Activated effector memory CD4-positive, alpha-beta T cell treated with anti-CD3 and anti-CD28 coated beads, Interleukin-2, amount 50 U/mL, for 16 hours (primary cell): ENCODE results near the gene PGM5.
"Not testable (repeated sequence)": the region's sequence is repeated elsewhere in the genome, so short reads cannot be mapped to it uniquely, and the experiment has no call there.

Source experiments
- DNase-seq: peaks from one replicate; pipeline ENCODE4 v3.0.0-alpha.2; 2020

The PGM5 gene

DNA sequence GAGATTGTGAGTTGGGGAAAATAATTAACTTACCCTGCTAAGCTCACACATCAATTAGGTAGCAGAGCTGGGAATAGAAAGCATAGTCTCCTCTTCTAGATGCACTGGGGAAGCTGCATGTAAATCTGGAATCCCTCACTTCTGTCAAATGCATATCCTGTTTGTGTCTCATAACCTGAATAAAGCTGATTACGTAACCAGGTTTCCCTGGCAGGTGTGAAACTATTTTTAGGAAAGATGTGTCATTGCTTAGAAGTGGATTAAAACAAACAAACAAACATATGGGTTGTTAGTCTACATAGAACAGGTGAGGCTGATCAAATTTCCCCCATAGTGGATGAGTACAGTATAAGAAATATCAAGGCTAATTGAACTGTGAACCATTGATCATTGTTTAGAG is 27.5 kb downstream of the PGM5 start:
- DNase-seq: not testable (repeated sequence)

DNA sequence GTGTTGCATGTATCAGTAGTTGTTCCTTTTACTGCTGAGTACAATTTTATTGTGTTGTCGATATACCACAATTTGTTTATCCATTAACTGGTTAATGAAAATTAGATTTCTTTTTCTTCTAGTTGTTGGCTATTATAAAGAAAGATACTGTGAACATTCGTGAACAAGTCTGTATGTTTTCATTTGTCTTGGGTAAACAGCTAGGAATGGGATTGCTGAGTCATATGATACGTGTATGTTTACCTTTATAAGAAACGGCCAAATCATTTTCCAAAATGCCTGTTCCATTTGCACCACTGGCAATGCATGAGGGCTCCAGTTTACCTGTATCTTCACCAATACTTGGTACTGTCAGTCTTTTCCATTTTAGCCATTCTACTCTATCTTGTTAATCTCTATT is 33.1 kb downstream of the PGM5 start:
- not testable (repeated sequence) for DNase-seq

DNA sequence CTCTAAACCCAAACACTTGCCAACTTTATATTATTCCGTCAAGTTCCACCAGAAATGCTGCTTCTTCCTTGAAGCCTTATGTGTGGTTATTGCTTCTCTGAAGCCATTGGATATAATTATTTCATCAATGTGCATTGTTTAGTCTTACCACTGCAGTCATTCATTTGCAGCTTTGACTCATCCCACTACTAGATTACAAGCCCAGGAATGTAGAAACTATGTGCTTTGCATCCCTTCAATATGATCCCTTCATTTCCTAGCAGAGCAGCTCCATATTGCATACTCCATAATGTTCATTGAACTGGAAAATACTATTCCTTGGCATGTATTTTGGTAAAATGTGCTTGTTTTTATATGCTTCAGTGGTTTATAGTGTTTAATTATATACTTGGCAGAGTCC is 34.3 kb downstream of the PGM5 start:
- DNase-seq: not testable (repeated sequence)

DNA sequence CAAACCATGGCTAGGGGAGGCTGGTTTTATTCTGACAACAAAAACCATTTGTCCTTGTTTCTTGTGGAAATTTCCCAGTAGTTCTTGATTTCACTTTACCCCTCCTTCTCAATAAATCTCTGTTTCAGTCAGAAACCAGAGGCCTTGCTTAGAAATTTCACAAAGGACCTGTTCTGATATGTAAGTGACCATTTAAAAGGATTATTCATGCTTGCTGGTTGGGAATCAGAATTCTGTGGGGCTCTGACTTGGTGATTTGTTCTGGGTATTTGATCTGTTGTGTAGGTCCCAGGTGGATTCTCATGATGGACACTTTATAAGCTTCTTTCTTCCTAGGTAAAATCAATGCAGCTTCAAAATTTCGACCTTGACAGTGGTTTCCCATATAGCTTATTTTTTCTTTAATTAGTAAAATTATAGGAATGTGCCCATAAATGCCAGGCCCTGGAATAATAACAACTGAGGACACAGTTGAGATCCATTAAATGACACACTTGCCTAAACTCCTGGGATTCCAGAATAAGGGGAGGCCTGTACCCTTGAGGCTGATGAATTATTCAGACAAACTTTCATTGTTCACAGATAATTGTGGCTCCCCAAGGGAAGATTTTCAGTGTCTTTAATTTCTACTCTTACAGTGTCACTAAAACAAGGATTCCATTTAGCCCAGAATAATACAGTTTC is 40.1 kb downstream of the PGM5 start:
- DNase-seq: not testable (repeated sequence)

DNA sequence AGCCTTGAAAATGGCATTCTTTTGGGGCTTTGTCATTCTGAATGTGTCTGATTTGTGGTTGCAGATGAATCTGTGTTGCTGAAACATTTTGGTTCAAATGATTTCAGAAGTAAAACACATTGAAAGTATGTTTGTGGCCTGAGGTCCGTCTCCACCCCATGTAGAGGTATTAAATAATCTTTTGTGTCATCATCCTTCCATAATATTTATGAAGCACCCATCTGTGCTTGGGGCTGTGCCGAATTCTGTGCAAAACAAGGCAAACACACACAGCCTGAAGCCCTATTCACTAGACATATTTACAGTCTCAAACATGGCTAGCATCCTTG is 40.6 kb downstream of the PGM5 start:
- not testable (repeated sequence) for DNase-seq

DNA sequence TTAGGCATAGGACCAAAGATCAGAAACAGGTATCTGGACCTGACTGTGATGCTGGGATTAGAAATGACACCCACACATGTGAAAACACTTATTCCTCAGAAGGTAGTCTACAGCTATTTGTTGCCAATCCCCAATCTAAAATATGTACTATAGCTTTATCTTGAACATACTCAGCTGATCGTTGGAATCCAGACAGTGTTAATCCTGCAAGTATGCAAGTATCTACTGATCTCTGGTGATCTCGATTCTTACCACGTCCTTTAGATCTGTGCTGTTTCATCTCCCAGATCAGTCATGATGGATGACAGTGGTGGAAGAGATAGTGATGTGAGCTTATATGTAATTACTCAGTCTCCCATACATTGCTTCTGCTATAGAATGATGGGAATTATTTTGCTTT is 41.4 kb downstream of the PGM5 start:
- not testable (repeated sequence) for DNase-seq

DNA sequence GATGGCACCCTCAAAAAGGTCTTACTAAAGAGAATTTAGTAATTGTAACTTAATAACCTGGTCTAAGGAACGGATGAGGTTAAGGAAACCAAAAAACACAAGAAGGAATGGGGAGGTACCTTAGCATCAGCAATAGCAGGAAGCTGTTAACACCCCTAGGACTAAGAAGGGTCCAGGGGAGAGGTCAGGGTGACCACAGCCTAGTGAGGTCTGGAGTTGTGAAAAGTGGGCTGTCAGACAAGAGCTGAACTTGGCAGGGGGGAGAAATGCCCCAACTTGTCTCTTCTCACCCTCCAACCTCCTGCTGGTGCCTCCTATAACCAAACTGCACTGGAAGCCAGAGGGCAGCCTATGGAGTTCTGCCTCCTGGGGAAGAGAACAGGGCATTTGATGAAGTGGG is 41.9 kb downstream of the PGM5 start:
- DNase-seq: not testable (repeated sequence)

DNA sequence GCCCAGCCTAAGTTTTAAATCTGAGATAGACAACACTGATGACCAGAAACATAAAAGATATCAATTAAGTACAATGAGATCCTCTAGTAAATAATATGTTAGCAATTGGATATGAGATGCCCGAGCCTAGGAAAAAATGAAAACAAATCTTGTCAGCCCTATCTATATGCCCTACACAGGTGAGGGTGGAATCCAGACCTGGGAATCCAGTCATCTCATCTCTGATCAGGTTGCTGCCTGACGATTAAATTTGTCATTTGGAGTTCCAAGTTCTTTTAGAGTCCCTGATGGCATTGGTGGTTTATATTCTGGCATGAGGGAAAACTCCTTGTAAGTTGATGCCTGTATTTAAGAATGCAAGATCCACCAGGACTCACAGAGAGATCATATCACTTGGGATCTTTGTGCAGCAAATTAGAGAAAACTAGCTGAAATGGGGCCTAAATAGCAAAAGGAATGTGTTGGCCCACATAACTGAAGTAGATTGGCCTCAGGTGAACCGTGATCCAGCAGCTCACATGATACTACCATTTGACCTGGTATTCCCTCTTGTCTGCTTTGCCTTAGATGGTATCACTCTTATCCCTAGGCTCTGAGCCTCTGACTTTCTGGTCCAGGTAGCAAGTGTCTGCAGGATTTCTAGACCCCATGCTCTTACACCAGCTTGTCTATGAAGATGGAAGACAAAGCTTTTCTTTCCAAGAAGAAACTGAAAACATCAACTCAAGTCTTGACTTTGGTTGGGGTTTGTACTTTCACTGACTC is 48.2 kb downstream of the PGM5 start:
- DNase-seq: not testable (repeated sequence)

DNA sequence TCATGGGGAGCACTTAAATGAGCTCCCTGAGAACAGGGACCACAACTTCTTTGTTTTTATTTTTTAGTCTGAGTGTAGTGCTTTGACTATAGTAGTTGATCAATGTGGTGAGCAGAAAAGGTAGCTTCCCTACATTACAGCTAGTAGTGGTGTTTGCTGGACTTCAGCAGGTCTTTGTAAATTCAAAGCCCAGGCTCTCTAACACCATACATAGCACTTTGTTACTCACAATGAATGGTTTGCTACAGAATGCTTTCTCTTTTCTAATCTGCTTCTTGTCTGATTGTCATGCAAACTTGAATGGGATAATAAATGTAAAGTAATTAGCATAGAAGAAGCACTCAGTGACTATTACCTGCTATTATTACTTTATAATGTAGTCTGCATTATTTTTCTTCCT is 55.5 kb downstream of the PGM5 start:
- DNase-seq: not testable (repeated sequence)

DNA sequence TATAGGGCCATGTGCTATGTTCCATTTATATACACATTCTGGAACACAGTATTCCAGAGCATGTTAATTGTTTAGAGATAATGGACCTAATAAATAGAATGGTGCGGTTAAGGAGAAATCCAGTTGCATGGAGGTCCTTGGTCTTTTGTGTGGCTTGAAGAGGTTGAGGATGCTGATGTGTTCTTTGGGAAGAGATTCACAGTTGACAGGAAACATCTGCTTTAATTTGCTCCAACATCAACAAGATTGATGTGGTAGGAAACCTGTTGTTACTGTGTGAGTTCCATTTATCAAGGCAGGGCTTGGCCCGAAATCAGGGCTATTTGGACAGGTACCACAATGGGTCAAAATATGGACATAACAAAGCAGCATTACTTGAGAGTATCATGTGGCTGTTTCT is 56.3 kb downstream of the PGM5 start:
- not testable (repeated sequence) for DNase-seq

DNA sequence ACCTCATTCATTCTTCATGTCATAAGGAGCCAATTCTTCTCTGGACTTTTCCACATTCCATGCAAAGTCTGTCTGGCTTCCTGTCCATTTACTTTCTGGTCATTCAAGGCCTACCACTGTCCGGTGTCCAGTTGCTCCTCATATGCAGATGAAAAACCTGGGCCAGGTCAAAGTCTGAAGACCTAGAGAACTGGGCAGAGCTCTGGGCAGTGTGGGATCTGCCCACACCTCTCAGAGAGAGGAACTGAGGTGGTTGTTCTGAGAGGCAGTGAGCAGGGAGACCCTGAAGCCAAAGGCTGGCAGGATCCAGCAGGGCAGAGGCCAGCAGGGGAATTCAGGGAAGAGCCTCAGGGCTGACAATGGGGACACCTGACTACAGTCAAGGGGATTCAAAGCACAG is 58.7 kb downstream of the PGM5 start:
- not testable (repeated sequence) for DNase-seq

DNA sequence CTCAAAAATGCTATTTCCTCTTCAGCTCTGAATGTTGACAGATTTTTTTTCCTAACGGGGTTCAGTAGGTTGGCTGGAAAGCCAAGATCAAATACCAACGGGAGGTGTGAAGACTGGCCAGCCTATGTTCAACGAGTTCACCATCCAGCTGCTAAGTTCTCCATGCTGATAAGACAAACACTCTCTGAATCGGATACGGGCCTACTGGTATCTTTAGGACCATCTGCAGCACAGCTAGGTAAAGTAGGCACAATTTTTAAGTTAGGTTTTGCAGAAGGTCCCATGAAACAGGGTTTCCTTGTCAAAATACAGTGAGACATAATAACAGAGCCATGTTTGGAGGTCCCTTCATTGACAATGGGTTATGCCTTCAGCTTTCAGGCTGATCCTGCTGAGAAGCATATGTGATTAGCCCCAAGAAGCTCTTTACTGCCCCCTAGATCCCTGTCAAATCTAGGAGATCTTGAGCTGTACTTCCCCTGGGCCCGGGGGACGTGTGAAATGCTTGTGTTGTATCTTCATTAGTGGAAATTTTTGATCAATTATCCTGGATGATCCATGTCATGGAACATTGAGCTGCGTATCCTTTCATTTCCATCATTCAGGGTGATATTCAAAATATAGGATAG is 60.6 kb downstream of the PGM5 start:
- no peak for DNase-seq

DNA sequence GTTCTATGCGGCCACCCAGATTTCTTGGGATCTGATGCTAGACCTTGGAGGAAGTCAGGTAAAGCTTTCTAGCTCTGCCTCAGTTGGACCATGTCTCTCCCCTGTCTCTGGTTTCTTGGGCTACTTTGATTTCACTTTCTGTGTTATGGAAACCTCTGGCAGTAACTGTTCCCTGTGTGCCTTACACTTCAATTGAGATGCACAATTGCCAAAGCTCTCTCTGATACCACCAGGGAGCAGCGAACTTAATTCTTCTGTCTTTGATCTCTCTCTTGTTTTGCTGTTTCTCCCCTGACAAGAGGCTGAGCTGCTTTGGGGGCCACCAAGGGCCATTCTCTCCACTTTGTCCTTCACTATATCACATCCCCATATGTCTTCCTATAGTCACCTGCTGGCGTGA is 61.4 kb downstream of the PGM5 start:
- DNase-seq: no peak

DNA sequence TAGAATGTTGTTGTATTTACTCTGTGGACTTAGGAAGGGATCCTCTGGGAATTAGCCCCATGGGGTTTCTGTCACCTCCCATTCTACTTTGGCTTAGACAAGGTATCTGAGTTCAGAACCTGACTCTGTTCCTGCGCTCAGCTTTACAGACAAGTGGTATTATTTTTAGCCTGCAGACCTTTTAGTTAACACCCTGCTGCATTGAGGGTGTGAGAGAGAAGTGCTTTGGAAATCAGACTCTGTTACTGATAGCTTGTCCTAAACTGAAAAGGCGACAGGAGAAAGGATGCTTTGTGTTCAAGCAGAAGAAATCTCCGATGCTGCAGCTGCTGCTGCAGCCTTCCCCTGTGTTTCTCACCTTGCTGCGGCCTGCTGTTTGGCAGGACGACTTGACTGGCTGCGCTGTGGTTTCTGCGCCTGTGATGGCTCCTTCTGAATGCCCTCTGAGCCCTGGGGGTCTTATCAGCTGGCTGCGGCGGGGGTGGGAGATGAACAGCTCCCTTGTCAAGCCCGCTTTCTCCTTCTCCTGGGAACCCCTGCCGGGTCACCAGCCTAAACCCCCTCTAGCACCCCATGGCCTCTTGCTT is 61.9 kb downstream of the PGM5 start:
- no peak for DNase-seq

DNA sequence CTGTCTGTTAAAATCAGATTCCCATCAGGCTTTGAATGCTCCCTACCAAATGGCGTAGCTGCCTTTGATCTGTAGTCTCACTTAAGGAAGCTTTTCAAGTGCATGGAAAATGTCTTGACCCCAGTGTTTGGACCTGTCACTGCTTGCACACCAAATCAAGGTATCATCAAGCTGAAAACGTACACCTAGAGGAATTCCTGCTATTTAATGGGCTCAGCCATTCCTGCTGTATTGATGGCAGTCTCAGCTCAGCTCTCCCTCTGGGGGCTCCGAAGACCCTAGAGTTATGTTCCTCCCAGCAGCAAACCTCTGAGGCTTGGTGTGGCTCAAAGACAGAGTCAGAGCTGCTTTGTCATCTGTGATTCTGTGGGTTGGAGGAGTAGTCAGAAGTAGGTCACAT is 63.5 kb downstream of the PGM5 start:
- no peak for DNase-seq

DNA sequence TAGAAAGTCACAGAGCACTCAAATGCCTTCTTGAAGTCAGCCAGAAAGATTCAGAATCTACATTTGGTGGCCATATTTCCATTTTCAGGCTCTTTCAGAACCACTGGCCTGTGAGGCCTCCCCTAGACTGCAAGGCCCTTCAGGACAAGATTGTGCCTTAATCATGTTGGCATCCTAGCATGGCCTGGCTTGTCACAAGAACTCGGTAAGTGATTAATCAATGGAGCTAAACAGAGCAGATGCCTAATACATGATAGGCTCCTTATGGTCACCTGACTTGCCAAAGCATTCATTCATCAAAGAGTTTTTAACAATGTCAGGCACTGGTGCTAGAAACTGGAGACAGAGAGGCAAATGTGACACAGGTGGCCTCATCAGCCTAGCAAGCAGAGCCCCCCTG is 70.3 kb downstream of the PGM5 start:
- DNase-seq: no peak

DNA sequence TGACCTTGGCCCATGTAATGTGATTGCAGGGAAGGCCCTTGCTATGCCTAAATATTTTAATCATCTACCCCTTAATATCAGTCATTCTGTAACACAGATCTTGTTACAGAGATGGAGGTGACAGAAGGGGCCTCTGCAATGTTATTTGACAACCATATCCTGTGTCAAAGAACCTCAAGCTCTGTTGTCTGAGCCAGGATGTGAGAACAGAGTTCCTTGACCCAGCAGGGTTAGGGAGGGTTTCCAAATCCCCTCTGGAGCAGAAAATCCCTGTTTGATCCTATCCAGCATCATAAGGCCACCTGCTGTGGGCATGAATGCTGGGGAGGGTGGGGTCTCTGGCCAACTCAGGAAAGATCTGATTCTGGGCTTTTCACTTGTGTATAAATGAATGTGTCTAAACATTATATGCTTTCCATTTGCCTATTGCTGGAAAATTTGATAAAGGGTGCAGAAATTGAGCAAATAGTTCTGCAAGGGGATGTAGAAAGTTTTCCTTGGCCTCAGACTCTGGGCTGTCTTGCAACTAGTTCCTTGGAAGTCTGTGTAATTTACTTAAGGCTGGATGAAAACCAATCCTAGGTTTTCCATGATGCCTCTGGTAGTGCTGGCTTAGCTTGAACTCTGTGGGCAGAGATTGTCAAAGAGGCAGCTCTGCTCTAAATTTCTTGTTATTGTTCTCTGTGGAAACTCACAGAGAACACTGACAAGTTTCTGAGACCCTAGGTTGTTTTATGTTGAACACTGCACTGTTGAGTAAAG is 71.0 kb downstream of the PGM5 start:
- DNase-seq: no peak

DNA sequence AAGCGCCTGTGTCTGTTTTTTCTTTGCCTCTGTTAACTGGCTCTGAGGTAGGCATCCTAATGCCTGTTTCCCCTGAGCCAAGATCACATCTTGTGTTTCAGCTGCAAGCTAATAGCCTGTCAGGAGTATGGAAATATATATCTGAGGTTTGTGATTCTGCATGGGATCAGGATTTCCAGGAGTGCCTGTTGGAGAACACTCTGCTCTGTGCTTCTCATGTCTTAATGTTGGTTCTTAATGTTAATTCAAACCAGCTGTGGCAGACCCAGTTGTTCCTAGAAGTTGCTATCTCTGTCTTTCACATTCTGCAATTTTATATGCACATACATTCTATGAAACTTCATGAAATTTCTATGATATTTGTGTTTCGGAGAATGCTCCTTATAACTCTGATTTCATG is 72.1 kb downstream of the PGM5 start:
- no peak for DNase-seq

DNA sequence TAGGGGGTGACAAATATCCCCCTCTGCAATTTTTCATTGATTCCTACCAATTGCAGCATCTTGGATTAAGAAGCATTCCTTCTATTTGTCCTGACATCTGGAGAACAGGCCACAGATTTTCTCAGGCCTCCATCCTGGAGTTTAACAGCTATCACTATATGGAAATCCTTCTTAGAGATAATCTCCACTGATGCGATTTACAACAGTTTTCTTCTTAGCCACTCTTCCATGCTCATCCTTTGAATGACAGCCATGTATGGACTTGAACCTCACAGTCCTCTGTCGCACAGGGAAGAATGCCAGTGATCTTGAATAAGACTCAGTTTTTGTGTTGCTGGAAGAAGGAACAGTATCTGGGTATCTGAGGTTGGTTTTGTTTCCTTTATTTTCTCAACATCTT is 73.2 kb downstream of the PGM5 start:
- DNase-seq: no peak

DNA sequence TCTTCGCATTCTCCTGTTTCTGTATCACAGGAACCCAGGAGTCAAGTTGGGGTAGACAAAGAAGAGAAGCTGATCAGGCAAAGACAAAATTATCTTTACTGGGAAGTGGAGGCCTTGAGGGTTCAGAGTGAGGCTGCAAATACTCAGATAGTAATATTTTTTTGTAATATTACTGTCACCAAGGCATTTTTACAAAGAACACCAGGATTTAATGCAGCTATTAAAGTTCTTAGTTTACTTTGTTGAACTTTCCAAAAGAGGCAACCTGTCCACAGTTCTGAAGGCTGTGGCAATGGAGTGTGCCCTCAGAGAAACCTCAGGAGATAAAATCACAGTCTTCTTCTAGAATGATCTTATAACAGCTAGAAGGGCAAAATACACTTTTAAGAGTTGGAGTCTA is 74.9 kb downstream of the PGM5 start:
- no peak for DNase-seq

DNA sequence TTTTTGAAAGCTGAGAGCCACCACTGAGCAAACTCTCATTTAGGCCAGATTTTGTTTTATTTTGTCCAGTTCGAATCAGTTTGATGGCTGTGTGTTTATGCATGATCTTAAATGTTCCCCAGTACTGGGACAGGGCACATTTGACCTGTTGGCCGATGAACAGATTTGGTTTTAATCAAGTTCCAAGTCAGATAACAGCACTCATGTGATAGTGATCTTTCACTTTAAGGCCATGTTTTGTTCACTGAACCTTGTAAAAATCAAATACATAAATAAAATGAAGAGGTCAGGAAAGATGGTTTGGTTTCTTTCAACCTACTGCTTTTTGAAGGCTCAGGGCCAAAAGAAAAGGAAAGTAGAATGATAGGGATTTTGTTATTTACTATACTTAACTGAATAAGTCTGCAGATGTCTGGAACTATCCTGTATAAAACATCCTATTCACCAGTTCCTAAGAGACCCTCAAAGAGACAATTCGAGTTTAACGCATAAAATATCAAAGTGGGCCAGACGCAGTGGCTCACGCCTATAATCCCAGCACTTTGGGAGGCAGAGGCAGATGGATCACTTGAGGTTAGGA is 77.2 kb downstream of the PGM5 start:
- DNase-seq: no peak

DNA sequence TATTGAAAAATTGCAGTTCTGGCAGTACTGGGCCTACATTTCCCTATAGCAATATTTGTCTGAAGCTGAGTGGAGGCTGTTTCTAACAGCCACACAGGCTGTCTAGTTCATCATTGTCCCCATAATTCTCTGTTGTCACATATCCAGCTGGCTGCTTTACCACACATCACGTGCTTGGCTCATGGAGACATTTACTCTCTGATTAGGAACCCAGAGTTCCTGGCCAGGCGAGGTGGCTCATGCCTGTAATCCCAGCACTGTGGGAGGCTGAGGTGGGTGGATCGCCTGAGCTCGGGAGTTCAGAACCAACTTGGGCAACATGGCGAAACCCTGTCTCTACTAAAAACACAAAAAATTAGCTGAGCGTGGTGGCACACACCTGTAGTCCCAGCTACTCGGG is 81.4 kb downstream of the PGM5 start:
- DNase-seq: no peak

DNA sequence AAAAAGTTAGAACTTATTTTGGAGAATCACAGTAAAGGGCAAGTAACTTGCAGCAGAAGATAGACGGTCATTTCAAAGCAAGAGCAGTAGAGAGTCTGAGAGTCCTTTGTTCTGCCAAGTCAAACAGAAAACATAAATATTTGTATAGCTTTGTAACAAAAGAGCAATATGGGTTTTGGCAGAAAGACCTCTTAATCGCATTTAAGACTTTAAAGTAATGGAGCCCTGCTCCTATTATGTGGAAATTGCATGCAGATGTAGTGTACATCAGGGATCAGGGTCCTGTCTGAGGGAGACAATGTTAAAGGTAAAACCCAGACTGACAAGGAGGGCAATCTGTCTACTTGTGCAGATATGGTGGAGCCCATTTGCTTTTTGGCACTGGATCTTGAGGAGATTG is 87.2 kb downstream of the PGM5 start:
- no peak for DNase-seq
